A204.1 (cell line): ENCODE data around the gene HECTD4.
"Not testable (repeated sequence)": the region's sequence is repeated elsewhere in the genome, so short reads cannot be mapped to it uniquely, and the experiment has no call there.

Experiments used
- FAIRE-seq: peaks from 2 replicates; lab custom pipeline; 2012; peaks lifted over from hg19 to GRCh38; lab: Jason Lieb, UNC

Gene HECTD4

GRCh38 chr12:112158461-112159145 is 223.6 kb downstream of the HECTD4 start:
- FAIRE-seq: not testable (repeated sequence)

- FAIRE-seq: no peak
Observed at GRCh38 chr12:112153893-112154219, 228.4 kb downstream of the HECTD4 start.

GRCh38 chr12:112153181-112153892 is 228.9 kb downstream of the HECTD4 start:
- no peak for FAIRE-seq

GRCh38 chr12:112151766-112152541 is 230.3 kb downstream of the HECTD4 start:
- FAIRE-seq: no peak

GRCh38 chr12:112149596-112149995 is 232.6 kb downstream of the HECTD4 start:
- FAIRE-seq: no peak

- no peak for FAIRE-seq
Observed at GRCh38 chr12:112148031-112148513, 234.2 kb downstream of the HECTD4 start.

GRCh38 chr12:112146123-112146522 is 236.1 kb downstream of the HECTD4 start:
- no peak for FAIRE-seq

GRCh38 chr12:112140728-112141127 is 241.5 kb downstream of the HECTD4 start:
- no peak for FAIRE-seq

- FAIRE-seq: no peak
Observed at GRCh38 chr12:112134731-112135130, 247.5 kb downstream of the HECTD4 start.

GRCh38 chr12:112133418-112133817 is 248.8 kb downstream of the HECTD4 start:
- no peak for FAIRE-seq

GRCh38 chr12:112131686-112132085 is 250.5 kb downstream of the HECTD4 start:
- FAIRE-seq: no peak

- no peak for FAIRE-seq
Observed at GRCh38 chr12:112130441-112130998, 251.7 kb downstream of the HECTD4 start.

- no peak for FAIRE-seq
Observed at GRCh38 chr12:112126911-112127310, 255.3 kb downstream of the HECTD4 start.

- FAIRE-seq: no peak
Observed at GRCh38 chr12:112126000-112126438, 256.2 kb downstream of the HECTD4 start.

- FAIRE-seq: peak; percentile 88
Observed at GRCh38 chr12:112125250-112125999, 256.8 kb downstream of the HECTD4 start, which contains the start of gene TRAFD1. Gene TRAFD1, plus strand, starts transcription at chr12:112125560. Its CDS starts 4,963 bp downstream, at chr12:112130523.

- no peak for FAIRE-seq
Observed at GRCh38 chr12:112124918-112125249, 257.3 kb downstream of the HECTD4 start.

- FAIRE-seq: no peak
Observed at GRCh38 chr12:112122823-112123690, 259.2 kb downstream of the HECTD4 start.

- no peak for FAIRE-seq
Observed at GRCh38 chr12:112121780-112122565, 260.3 kb downstream of the HECTD4 start.

GRCh38 chr12:112117685-112118084 is 264.5 kb downstream of the HECTD4 start:
- no peak for FAIRE-seq
